K562 (cell line): Measurements from ENCODE around the gene PRKACA. TPM values are rescaled to one million over a fixed set of nuclear protein-coding genes. Genes with fewer than 3 reads are reported as not detected.

Experiments
- MCM3 ChIP-seq: fragments of 450-650 bp; IDR thresholded peaks from 2 replicates; pipeline ENCODE4 v1.6.1; 2016
- STAT6 ChIP-seq: sonication (generic); formaldehyde crosslinking; IDR thresholded peaks from 2 replicates; pipeline ENCODE4 v1.8.1; 2023; ENCODE audit warnings: mild to moderate bottlenecking, missing genetic modification reagents
- THRAP3 ChIP-seq: fragments of 450-650 bp; IDR thresholded peaks from 2 replicates; pipeline ENCODE4 v1.6.1; 2016; ENCODE audit warnings: mild to moderate bottlenecking, inconsistent platforms, borderline replicate concordance
- ZNF253 ChIP-seq: fragments of 250-450 bp; sonication (Bioruptor Pico); conservative IDR thresholded peaks from 2 replicates; pipeline ENCODE4 v1.6.1; 2021; ENCODE audit warnings: mild to moderate bottlenecking
- ZNF431 ChIP-seq: sonication (generic); formaldehyde crosslinking; IDR thresholded peaks from 2 replicates; pipeline ENCODE4 v1.8.0; 2022; ENCODE audit warnings: mild to moderate bottlenecking, missing genetic modification reagents
- polyA plus RNA-seq, 8 experiments: library from polyadenylated mRNA; depleted of rRNA in 4 of 8; stranded (reverse) in 5 of 8; unstranded in 3 of 8; fragments of >200 nt; fragmentation: Nextera tagmentation in 2 of 8; fragmentation: Illumina TruSeq in 1 of 8; extraction: Ambion mirVana in 2 of 8; extraction: Trizol in 1 of 8; gene quantifications; 2 replicates each; pipeline versions ENCODE4 v1.2.1 to v1.2.3, GENCODE V29; 2011 to 2014; ENCODE audit warnings: inconsistent platforms in 1 of 8, missing spikeins in 1 of 8
- total RNA-seq, 7 experiments: library from RNA; depleted of rRNA in 6 of 7; stranded (reverse); fragments of >200 nt in 6 of 7; fragmentation: Illumina TruSeq in 2 of 7; extraction: Trizol in 2 of 7; gene quantifications; 2 replicates each; pipeline versions ENCODE4 v1.2.1 to v1.2.3, GENCODE V29; 2011 to 2021; ENCODE audit warnings: low replicate concordance in 1 of 7
- TF ChIP-seq, protein P1 (sequence below): fragments of 200-600 bp; sonication (generic); IDR thresholded peaks from one replicate; pipeline ENCODE4 v1.6.1; 2012; ENCODE audit warnings: mild to moderate bottlenecking, low read depth, low read length, inconsistent platforms
- TF ChIP-seq, protein P2 (sequence below): fragments of 200-800 bp; sonication (Bioruptor generic); IDR thresholded peaks from 2 replicates; pipeline ENCODE4 v1.6.1; 2017; ENCODE audit warnings: missing genetic modification characterization, missing compliant biosample characterization
- TF ChIP-seq, protein P3 (sequence below): fragments of 250-450 bp; sonication (Bioruptor Pico); IDR thresholded peaks from 2 replicates; pipeline ENCODE4 v1.4.0; 2020; ENCODE audit warnings: mild to moderate bottlenecking, moderate library complexity

Gene PRKACA
- total and polyA plus RNA-seq, 9 of the 15 experiments (the other 6 are each of a cell fraction or from before 2014, with no cell fraction given), result 1.2 to 63.1 (median 13.0) TPM

- TF ChIP-seq, protein P1, sequence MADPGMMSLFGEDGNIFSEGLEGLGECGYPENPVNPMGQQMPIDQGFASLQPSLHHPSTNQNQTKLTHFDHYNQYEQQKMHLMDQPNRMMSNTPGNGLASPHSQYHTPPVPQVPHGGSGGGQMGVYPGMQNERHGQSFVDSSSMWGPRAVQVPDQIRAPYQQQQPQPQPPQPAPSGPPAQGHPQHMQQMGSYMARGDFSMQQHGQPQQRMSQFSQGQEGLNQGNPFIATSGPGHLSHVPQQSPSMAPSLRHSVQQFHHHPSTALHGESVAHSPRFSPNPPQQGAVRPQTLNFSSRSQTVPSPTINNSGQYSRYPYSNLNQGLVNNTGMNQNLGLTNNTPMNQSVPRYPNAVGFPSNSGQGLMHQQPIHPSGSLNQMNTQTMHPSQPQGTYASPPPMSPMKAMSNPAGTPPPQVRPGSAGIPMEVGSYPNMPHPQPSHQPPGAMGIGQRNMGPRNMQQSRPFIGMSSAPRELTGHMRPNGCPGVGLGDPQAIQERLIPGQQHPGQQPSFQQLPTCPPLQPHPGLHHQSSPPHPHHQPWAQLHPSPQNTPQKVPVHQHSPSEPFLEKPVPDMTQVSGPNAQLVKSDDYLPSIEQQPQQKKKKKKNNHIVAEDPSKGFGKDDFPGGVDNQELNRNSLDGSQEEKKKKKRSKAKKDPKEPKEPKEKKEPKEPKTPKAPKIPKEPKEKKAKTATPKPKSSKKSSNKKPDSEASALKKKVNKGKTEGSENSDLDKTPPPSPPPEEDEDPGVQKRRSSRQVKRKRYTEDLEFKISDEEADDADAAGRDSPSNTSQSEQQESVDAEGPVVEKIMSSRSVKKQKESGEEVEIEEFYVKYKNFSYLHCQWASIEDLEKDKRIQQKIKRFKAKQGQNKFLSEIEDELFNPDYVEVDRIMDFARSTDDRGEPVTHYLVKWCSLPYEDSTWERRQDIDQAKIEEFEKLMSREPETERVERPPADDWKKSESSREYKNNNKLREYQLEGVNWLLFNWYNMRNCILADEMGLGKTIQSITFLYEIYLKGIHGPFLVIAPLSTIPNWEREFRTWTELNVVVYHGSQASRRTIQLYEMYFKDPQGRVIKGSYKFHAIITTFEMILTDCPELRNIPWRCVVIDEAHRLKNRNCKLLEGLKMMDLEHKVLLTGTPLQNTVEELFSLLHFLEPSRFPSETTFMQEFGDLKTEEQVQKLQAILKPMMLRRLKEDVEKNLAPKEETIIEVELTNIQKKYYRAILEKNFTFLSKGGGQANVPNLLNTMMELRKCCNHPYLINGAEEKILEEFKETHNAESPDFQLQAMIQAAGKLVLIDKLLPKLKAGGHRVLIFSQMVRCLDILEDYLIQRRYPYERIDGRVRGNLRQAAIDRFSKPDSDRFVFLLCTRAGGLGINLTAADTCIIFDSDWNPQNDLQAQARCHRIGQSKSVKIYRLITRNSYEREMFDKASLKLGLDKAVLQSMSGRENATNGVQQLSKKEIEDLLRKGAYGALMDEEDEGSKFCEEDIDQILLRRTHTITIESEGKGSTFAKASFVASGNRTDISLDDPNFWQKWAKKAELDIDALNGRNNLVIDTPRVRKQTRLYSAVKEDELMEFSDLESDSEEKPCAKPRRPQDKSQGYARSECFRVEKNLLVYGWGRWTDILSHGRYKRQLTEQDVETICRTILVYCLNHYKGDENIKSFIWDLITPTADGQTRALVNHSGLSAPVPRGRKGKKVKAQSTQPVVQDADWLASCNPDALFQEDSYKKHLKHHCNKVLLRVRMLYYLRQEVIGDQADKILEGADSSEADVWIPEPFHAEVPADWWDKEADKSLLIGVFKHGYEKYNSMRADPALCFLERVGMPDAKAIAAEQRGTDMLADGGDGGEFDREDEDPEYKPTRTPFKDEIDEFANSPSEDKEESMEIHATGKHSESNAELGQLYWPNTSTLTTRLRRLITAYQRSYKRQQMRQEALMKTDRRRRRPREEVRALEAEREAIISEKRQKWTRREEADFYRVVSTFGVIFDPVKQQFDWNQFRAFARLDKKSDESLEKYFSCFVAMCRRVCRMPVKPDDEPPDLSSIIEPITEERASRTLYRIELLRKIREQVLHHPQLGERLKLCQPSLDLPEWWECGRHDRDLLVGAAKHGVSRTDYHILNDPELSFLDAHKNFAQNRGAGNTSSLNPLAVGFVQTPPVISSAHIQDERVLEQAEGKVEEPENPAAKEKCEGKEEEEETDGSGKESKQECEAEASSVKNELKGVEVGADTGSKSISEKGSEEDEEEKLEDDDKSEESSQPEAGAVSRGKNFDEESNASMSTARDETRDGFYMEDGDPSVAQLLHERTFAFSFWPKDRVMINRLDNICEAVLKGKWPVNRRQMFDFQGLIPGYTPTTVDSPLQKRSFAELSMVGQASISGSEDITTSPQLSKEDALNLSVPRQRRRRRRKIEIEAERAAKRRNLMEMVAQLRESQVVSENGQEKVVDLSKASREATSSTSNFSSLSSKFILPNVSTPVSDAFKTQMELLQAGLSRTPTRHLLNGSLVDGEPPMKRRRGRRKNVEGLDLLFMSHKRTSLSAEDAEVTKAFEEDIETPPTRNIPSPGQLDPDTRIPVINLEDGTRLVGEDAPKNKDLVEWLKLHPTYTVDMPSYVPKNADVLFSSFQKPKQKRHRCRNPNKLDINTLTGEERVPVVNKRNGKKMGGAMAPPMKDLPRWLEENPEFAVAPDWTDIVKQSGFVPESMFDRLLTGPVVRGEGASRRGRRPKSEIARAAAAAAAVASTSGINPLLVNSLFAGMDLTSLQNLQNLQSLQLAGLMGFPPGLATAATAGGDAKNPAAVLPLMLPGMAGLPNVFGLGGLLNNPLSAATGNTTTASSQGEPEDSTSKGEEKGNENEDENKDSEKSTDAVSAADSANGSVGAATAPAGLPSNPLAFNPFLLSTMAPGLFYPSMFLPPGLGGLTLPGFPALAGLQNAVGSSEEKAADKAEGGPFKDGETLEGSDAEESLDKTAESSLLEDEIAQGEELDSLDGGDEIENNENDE, result no peak
- TF ChIP-seq ZNF253 (CRISPR knock-in tag) (no peak), THRAP3 (no peak), STAT6 (CRISPR knock-in tag) (no peak), ZNF431 (no peak), MCM3 (no peak)
- TF ChIP-seq, protein P2, sequence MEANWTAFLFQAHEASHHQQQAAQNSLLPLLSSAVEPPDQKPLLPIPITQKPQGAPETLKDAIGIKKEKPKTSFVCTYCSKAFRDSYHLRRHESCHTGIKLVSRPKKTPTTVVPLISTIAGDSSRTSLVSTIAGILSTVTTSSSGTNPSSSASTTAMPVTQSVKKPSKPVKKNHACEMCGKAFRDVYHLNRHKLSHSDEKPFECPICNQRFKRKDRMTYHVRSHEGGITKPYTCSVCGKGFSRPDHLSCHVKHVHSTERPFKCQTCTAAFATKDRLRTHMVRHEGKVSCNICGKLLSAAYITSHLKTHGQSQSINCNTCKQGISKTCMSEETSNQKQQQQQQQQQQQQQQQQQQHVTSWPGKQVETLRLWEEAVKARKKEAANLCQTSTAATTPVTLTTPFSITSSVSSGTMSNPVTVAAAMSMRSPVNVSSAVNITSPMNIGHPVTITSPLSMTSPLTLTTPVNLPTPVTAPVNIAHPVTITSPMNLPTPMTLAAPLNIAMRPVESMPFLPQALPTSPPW (CRISPR knock-in tag), result no peak
- TF ChIP-seq, protein P3, sequence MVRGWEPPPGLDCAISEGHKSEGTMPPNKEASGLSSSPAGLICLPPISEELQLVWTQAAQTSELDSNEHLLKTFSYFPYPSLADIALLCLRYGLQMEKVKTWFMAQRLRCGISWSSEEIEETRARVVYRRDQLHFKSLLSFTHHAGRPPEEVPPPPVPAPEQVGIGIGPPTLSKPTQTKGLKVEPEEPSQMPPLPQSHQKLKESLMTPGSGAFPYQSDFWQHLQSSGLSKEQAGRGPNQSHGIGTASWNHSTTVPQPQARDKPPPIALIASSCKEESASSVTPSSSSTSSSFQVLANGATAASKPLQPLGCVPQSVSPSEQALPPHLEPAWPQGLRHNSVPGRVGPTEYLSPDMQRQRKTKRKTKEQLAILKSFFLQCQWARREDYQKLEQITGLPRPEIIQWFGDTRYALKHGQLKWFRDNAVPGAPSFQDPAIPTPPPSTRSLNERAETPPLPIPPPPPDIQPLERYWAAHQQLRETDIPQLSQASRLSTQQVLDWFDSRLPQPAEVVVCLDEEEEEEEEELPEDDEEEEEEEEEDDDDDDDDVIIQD (CRISPR knock-in tag), result no peak
- TF ChIP-seq, all 486 proteins: peak for 0
Measured at GRCh38 chr19:14166999-14167575, 49.5 kb upstream of the PRKACA start (continued).
